HCT116 (cell line): ENCODE measurements around the gene PWWP2B. TPM values are rescaled to one million over a fixed set of nuclear protein-coding genes. Genes with fewer than 3 reads are reported as not detected.

Experiments
- ATAC-seq: fragments of 200-7000 bp; cut with Tn5 transposase; 2 replicates; pipeline ENCODE4 v1.9.1; 2020; ENCODE audit warnings: mild to moderate bottlenecking, moderate library complexity
- BruUV-seq: library from RNA; stranded (reverse); fragments of 400-500 nt; replicated peaks from 2 replicates; lab custom pipeline; 2021; lab: Mats Ljungman, UMichigan
- CTCF ChIA-PET: fragments of 300-600 bp; sonication (Branson Sonifier 250); formaldehyde crosslinking; loops from one replicate; lab custom pipeline; 2021; ENCODE audit warnings: antibody characterized with exemption; lab: Charles Lee
- POLR2A ChIA-PET: fragments of 300-600, 350-600 bp; sonication (Branson Sonifier 250); formaldehyde crosslinking; loops from one replicate; lab custom pipeline; 2021; ENCODE audit warnings: antibody characterized with exemption; lab: Charles Lee
- RAD21 ChIA-PET, 2 experiments: fragments of 300-600 bp; sonication (Branson Sonifier 250); formaldehyde crosslinking; loops; one replicate each; lab custom pipeline; 2023; ENCODE audit warnings: low total read pairs in 2 of 2; ENCODE audit not compliant: uncharacterized antibody in 2 of 2, unreplicated experiment in 2 of 2, low non-redundant PET in 1 of 2; lab: Charles Lee
- DNase-seq: peaks from one replicate; pipeline ENCODE4 v3.0.0-alpha.2; 2010; ENCODE audit warnings: low read depth, low spot score
- H2AFZ ChIP-seq: fragments of 200-600 bp; shearing (Covaris generic), sonication (generic); 2 replicates; pipeline ENCODE4 v1.6.1; 2017; ENCODE audit warnings: low read depth, mixed run types, mixed read lengths, antibody characterized with exemption, low read length; ENCODE audit not compliant: poor library complexity, severe bottlenecking
- H3K27ac ChIP-seq: 2 replicates; pipeline ENCODE4 v1.5.1; 2012; ENCODE audit warnings: low read depth, low read length
- H3K27me3 ChIP-seq: fragments of 200-600 bp; sonication (generic); 2 replicates; pipeline ENCODE4 v1.6.1; 2016; ENCODE audit warnings: mixed run types, low read length, mixed read lengths; ENCODE audit not compliant: insufficient read depth
- H3K36me3 ChIP-seq, 2 experiments: fragments of 200-500 bp in 1 of 2; fragments of 200-600 bp in 1 of 2; sonication (Bioruptor generic) in 1 of 2; sonication (generic) in 1 of 2; 2 replicates each; pipeline versions ENCODE4 v1.5.1 to v1.6.1; 2014 to 2016; ENCODE audit warnings: low read length in 2 of 2, inconsistent platforms in 1 of 2, mixed read lengths in 1 of 2, mixed run types in 1 of 2; ENCODE audit not compliant: insufficient read depth in 2 of 2, control insufficient read depth in 1 of 2
- H3K4me1 ChIP-seq, 2 experiments: fragments of 200-600 bp in 1 of 2; sonication (generic) in 1 of 2; 2 replicates each; pipeline versions ENCODE4 v1.5.1 to v1.6.1; 2012 to 2017; ENCODE audit warnings: low read length in 2 of 2, inconsistent platforms in 1 of 2, mild to moderate bottlenecking in 1 of 2, mixed read lengths in 1 of 2, mixed run types in 1 of 2, moderate library complexity in 1 of 2; ENCODE audit not compliant: insufficient read depth in 2 of 2, control insufficient read depth in 1 of 2
- H3K4me2 ChIP-seq: fragments of 200-600 bp; sonication (generic); 2 replicates; pipeline ENCODE4 v1.6.1; 2017; ENCODE audit warnings: mixed run types, low read length, mixed read lengths
- H3K4me3 ChIP-seq, 2 experiments: fragments of 200-600 bp in 1 of 2; sonication (generic) in 1 of 2; replicated peaks in 1 of 2; 2 replicates each; pipeline ENCODE4 v1.5.1; 2011 to 2016; ENCODE audit warnings: low read length in 2 of 2, control low read depth in 1 of 2, low read depth in 1 of 2, mild to moderate bottlenecking in 1 of 2, mixed read lengths in 1 of 2, mixed run types in 1 of 2
- H3K79me2 ChIP-seq: fragments of 200-600 bp; sonication (generic); 2 replicates; pipeline ENCODE4 v1.6.1; 2017; ENCODE audit warnings: mild to moderate bottlenecking, mixed run types, low read length, moderate library complexity, mixed read lengths; ENCODE audit not compliant: insufficient read depth
- H3K9ac ChIP-seq: fragments of 200-600 bp; sonication (generic); 2 replicates; pipeline ENCODE4 v1.6.1; 2016; ENCODE audit warnings: low read length, mixed read lengths
- H3K9me2 ChIP-seq: fragments of 200-600 bp; sonication (generic), shearing (Covaris generic); 2 replicates; pipeline ENCODE4 v1.6.1; 2017; ENCODE audit warnings: mixed run types, mild to moderate bottlenecking, moderate library complexity; ENCODE audit not compliant: insufficient read depth
- H3K9me3 ChIP-seq, 2 experiments: fragments of 200-500 bp in 1 of 2; fragments of 200-600 bp in 1 of 2; sonication (Bioruptor generic) in 1 of 2; sonication (generic) in 1 of 2; 2 replicates each; pipeline ENCODE4 v1.6.1; 2014 to 2017; ENCODE audit warnings: low read length in 2 of 2, mixed read lengths in 2 of 2, inconsistent platforms in 1 of 2, low read depth in 1 of 2, mild to moderate bottlenecking in 1 of 2, mixed run types in 1 of 2, moderate library complexity in 1 of 2; ENCODE audit not compliant: control insufficient read depth in 1 of 2, insufficient read depth in 1 of 2
- H4K20me1 ChIP-seq: fragments of 200-600 bp; sonication (generic), shearing (Covaris generic); 2 replicates; pipeline ENCODE4 v1.6.1; 2017; ENCODE audit warnings: mixed run types, mild to moderate bottlenecking, moderate library complexity; ENCODE audit not compliant: insufficient read depth
- CBX3 ChIP-seq: IDR thresholded peaks from 2 replicates; pipeline ENCODE4 v1.6.1; 2012; ENCODE audit warnings: low read depth
- CEBPB ChIP-seq: IDR thresholded peaks from 2 replicates; pipeline ENCODE4 v1.6.1; 2012; ENCODE audit warnings: low read depth
- EGR1 ChIP-seq: IDR thresholded peaks from 2 replicates; pipeline ENCODE4 v1.6.1; 2012; ENCODE audit warnings: low read depth
- ELF1 ChIP-seq: IDR thresholded peaks from 2 replicates; pipeline ENCODE4 v1.6.1; 2012; ENCODE audit warnings: low read depth, borderline replicate concordance
- EZH2phosphoT487 ChIP-seq: fragments of 200-600 bp; IDR thresholded peaks from 2 replicates; pipeline ENCODE4 v1.6.1; 2018; ENCODE audit warnings: antibody characterized with exemption, borderline replicate concordance
- FOSL1 ChIP-seq: IDR thresholded peaks from 2 replicates; pipeline ENCODE4 v1.6.1; 2012; ENCODE audit warnings: low read depth
- JUND ChIP-seq: IDR thresholded peaks from 2 replicates; pipeline ENCODE4 v1.6.1; 2012
- POLR2A ChIP-seq: IDR thresholded peaks from 2 replicates; pipeline ENCODE4 v1.7.0; 2011; ENCODE audit warnings: borderline replicate concordance; ENCODE audit not compliant: insufficient read depth, insufficient read length; ENCODE audit errors: extremely low read depth
- POLR2AphosphoS5 ChIP-seq: IDR thresholded peaks from 2 replicates; pipeline ENCODE4 v1.6.1; 2011; ENCODE audit warnings: mild to moderate bottlenecking, low read depth, low read length, moderate library complexity
- RAD21 ChIP-seq: IDR thresholded peaks from 2 replicates; pipeline ENCODE4 v1.6.1; 2012; ENCODE audit warnings: low read depth, mild to moderate bottlenecking
- SRF ChIP-seq: IDR thresholded peaks from 2 replicates; pipeline ENCODE4 v1.6.1; 2012; ENCODE audit warnings: low read depth
- intact Hi-C: fragments of 100-400 bp; cut with micrococcal nuclease; formaldehyde crosslinking; loops from 2 replicates; pipeline ENCODE4 v1.10.0; 2022
- total RNA-seq: library from RNA; stranded (reverse); gene quantifications from one replicate; pipeline ENCODE4 v1.2.1, GENCODE V29; 2021; ENCODE audit not compliant: unreplicated experiment
- TF ChIP-seq, protein P1 (sequence below): IDR thresholded peaks from 2 replicates; pipeline ENCODE4 v1.6.1; 2012
- TF ChIP-seq, protein P2 (sequence below): IDR thresholded peaks from 2 replicates; pipeline ENCODE4 v1.6.1; 2012
- TF ChIP-seq, protein P3 (sequence below), 3 experiments: fragments of 200-600 bp in 1 of 3; sonication (generic) in 1 of 3; IDR thresholded peaks in 2 of 3; conservative IDR thresholded peaks in 1 of 3; 2 replicates each; pipeline ENCODE4 v1.5.1; 2012 to 2017; ENCODE audit warnings: low read depth in 2 of 3, low read length in 2 of 3, antibody characterized with exemption in 1 of 3, borderline replicate concordance in 1 of 3, control low read depth in 1 of 3, mild to moderate bottlenecking in 1 of 3, mixed read lengths in 1 of 3, mixed run types in 1 of 3, moderate library complexity in 1 of 3; ENCODE audit not compliant: insufficient read depth in 1 of 3
- TF ChIP-seq, protein P4 (sequence below): IDR thresholded peaks from 2 replicates; pipeline ENCODE4 v1.6.1; 2011; ENCODE audit warnings: mild to moderate bottlenecking, low read length, moderate library complexity; ENCODE audit not compliant: insufficient replicate concordance; ENCODE audit errors: extremely low read depth

Gene PWWP2B
- total RNA-seq, 1 experiment from 2014 or later: 13.9 TPM

DNA sequence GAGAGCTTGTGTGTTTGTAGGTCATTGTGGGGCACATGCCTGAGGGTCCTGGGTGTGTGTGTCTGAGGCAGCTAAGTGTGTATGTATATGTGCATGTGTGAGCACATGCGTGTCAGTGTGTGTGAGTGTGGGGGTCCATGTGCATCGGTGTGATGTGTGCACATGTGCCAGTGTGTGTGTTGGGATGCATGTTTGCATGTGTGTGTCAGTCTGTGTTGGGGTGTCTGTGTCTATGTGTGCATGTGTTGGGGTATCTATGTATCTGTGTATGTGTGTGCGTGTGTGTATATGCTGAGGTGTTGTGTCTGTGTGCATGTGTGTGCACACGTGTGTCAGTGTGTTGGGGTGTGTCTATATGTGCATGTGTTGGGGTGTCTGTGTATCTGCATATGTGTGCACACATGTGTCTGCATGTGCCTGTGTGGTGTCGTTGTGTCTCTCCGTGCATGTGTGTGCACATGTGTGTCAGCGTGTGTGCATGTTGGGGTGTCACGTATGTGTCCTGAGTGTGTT lies 33.3 kb downstream of the PWWP2B start:
- ChIA-PET RAD21 (no interaction called here), POLR2A (no interaction called here), CTCF (no interaction called here)
- TF ChIP-seq POLR2A: no peak
- no peak for TF ChIP-seq EZH2phosphoT487
- TF ChIP-seq, protein P1, sequence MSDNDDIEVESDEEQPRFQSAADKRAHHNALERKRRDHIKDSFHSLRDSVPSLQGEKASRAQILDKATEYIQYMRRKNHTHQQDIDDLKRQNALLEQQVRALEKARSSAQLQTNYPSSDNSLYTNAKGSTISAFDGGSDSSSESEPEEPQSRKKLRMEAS: no peak
- TF ChIP-seq, protein P2, sequence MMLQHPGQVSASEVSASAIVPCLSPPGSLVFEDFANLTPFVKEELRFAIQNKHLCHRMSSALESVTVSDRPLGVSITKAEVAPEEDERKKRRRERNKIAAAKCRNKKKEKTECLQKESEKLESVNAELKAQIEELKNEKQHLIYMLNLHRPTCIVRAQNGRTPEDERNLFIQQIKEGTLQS: no peak
- TF ChIP-seq, protein P3, sequence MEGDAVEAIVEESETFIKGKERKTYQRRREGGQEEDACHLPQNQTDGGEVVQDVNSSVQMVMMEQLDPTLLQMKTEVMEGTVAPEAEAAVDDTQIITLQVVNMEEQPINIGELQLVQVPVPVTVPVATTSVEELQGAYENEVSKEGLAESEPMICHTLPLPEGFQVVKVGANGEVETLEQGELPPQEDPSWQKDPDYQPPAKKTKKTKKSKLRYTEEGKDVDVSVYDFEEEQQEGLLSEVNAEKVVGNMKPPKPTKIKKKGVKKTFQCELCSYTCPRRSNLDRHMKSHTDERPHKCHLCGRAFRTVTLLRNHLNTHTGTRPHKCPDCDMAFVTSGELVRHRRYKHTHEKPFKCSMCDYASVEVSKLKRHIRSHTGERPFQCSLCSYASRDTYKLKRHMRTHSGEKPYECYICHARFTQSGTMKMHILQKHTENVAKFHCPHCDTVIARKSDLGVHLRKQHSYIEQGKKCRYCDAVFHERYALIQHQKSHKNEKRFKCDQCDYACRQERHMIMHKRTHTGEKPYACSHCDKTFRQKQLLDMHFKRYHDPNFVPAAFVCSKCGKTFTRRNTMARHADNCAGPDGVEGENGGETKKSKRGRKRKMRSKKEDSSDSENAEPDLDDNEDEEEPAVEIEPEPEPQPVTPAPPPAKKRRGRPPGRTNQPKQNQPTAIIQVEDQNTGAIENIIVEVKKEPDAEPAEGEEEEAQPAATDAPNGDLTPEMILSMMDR (IDR thresholded peaks at IDR 0.05 in 2 of 3, conservative IDR thresholded peaks at IDR 0.05 in 1 of 3; ENCODE audit: borderline replicate concordance in 1 of 3, insufficient read depth in 1 of 3, low read depth in 2 of 3, low read length in 2 of 3): no peak
- TF ChIP-seq ELF1: no peak
- TF ChIP-seq CEBPB: no peak
- H2AFZ ChIP-seq: no peak overlapping the region
- no peaks in the 10 kb centered on the region for H4K20me1 ChIP-seq
- DNase-seq (no peak), ATAC-seq (no peak)
- no peaks in the 10 kb centered on the region for H3K36me3 ChIP-seq
- BruUV-seq: no TSS peak
- no peaks in the 10 kb centered on the region for H3K27me3 ChIP-seq
- no peak overlapping the region for H3K9ac ChIP-seq
- H3K9me3 ChIP-seq: no peaks in the 10 kb centered on the region
- peaks cover 0 to 4% of the 10 kb centered on the region in 2 experiments; a peak in 1 of 4 replicates for H3K4me1 ChIP-seq
- intact Hi-C loops: no loop called here
- H3K79me2 ChIP-seq: no peaks in the 10 kb centered on the region
- H3K9me2 ChIP-seq: no peaks in the 10 kb centered on the region
- no peak overlapping the region; the same call in 1 of the 2 replicates for H3K27ac ChIP-seq
- no peak overlapping the region for H3K4me2 ChIP-seq
- no peak overlapping the region for H3K4me3 ChIP-seq

DNA sequence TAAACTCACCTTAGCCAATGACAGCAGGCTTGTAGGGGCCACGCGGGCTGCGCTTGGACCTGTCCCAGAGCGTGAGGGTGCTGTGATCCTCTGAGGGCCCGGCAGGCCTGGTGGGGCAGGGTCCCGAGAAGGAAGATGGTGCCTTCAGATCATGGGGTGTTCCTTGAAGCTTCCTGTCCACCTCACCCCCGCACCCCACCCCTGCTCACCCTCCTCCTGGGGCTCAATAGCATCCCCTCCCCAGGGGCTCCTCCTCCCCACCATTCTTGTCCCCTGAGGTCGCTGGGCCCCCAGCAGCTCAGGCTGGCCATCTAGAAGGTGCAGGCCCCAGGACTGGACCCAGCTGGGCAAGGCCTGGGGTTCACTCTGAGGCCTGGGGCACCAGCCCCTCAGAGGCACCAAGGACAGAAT lies 33.9 kb downstream of the PWWP2B start:
- peaks cover 0 to 4% of the 10 kb centered on the region in 2 experiments; a peak in 1 of 4 replicates for H3K4me1 ChIP-seq
- H4K20me1 ChIP-seq: no peaks in the 10 kb centered on the region
- CTCF ChIA-PET: no interaction called here
- no peaks in the 10 kb centered on the region for H3K79me2 ChIP-seq
- no peaks in the 10 kb centered on the region for H3K36me3 ChIP-seq
- no peaks in the 10 kb centered on the region for H3K9me2 ChIP-seq
- POLR2A ChIA-PET: no interaction called here
- DNase-seq (no peak), ATAC-seq (no peak)
- intact Hi-C loops: no loop called here
- no TSS peak for BruUV-seq
- no peak overlapping the region for H3K9ac ChIP-seq
- H3K27ac ChIP-seq: no peak overlapping the region
- no peaks in the 10 kb centered on the region for H3K27me3 ChIP-seq
- no peak overlapping the region for H3K4me3 ChIP-seq
- no peaks in the 10 kb centered on the region for H3K9me3 ChIP-seq
- H3K4me2 ChIP-seq: no peak overlapping the region
- RAD21 ChIA-PET: no interaction called here
- H2AFZ ChIP-seq: no peak overlapping the region
- TF ChIP-seq RAD21 (no peak), JUND (no peak), CEBPB (no peak), FOSL1 (no peak), EZH2phosphoT487 (no peak), CBX3 (no peak), POLR2AphosphoS5 (no peak), EGR1 (no peak), SRF (no peak)
- TF ChIP-seq, protein P2: no peak
- TF ChIP-seq, protein P4, sequence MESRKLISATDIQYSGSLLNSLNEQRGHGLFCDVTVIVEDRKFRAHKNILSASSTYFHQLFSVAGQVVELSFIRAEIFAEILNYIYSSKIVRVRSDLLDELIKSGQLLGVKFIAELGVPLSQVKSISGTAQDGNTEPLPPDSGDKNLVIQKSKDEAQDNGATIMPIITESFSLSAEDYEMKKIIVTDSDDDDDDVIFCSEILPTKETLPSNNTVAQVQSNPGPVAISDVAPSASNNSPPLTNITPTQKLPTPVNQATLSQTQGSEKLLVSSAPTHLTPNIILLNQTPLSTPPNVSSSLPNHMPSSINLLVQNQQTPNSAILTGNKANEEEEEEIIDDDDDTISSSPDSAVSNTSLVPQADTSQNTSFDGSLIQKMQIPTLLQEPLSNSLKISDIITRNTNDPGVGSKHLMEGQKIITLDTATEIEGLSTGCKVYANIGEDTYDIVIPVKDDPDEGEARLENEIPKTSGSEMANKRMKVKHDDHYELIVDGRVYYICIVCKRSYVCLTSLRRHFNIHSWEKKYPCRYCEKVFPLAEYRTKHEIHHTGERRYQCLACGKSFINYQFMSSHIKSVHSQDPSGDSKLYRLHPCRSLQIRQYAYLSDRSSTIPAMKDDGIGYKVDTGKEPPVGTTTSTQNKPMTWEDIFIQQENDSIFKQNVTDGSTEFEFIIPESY: no peak
